ENCODE results near the gene SLC1A2.
"Not testable (repeated sequence)": the region's sequence is repeated elsewhere in the genome, so short reads cannot be mapped to it uniquely, and the experiment has no call there.

The SLC1A2 gene

DNA sequence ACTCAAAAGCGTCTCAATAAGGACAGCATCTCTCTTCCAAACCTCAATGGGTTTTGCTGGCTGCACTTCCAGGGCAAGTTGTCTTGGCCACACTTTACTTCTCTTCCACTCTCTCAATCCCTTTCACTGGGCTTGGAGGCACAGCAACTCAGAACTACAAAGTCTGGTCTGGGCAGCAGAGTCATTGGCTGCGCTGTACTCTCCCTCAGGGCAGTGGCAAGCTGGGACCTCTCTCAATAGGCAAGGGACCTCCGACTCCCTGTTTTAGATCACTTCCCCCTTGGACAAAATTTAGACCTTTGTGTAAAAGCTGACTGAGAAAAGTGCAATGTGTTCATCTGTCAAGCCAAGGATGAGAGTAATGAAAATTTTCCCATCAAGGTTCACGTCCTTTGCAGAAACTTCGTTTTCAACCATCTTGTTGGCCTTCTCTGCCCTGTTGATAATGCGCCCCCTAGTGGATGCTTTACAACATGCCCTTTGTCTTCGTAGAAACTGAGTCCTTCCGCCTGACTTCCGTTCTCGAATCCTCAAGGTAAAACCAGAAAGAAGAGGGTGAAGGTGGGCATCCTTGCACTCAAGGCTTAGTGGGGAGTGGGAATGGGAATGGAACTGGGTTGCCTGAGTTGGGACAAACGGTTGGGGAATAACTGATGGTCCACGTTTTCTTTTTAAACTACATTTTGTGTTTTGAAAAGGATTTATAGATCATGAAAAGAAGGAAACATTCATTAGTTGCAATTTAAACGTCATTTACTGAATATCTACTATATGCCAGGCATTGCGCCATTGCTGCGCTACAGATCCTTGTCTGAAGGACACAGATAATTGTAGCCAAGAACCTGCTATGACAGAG lies 181.3 kb downstream of the SLC1A2 start:
- DNase-seq = peak; percentile 75

DNA sequence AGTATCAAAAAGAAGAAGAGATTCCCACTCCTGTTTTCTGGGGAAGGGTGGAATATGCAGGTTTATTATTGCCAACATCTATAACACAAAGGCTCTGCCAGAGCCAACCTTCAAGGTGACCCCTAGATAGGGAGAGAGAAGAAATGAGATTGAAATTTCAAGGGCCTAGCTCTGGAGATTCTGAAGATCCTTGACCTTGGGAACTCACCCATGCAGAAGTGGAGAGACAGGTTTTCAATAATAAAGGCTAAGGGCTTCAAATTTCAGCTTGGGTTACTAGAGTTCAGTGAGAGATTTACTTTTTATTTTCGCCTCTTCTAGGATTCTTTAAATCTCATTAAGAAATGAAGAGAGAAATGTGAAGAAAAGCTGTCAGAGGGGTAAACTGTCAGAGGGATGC lies 182.0 kb downstream of the SLC1A2 start:
- peak; percentile 37 for DNase-seq

DNA sequence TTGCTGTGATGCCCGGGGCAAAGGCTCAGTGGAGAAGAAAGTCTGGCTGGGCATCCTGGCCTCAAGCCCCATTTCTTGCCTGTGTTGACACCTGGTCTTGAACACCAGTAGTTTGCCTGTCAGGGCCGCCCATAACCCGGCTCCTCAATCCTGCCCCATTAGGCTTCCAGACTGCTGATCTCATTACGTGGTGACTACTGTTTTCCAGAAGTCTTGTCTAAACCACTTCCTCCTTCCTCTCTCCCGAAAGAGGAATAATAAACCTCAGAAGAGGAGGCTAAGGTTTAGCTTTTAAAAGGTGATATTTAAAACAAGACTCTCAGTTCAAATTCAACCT lies 182.7 kb downstream of the SLC1A2 start:
- no peak for DNase-seq

DNA sequence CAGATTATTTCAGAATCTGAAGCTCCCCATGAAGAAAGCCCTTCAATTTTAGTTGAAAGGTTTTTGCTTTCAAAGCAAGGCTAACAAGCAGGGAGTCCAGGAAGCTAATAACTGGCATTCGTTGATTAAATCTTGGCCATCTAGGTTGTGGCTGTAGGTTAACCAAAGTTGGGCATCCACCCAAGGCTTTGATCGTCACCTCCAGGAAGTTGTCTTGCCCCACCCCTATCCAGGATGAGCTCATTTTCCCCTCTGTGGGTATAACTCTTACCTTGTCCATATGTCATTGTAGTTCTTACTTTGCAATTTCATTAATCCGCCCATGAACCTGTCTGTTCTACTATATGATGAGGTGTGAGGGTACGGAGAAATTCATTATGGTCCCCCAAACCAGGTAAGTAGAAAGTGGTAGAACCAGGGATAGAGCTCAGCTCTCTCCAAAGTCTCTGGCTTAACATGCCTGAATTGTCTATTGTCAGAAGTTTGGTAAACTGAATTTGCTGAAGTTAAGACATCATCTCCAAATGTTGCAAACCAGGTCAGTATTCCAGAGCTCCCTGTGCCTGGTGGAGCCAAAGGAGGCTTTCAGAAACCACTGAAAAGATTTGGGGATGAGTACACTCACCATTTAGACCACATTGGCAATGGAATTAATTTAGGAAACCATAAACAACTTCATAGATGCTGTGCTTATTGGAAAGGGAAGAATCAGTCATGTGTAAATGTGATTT lies 183.3 kb downstream of the SLC1A2 start:
- DNase-seq = no peak

DNA sequence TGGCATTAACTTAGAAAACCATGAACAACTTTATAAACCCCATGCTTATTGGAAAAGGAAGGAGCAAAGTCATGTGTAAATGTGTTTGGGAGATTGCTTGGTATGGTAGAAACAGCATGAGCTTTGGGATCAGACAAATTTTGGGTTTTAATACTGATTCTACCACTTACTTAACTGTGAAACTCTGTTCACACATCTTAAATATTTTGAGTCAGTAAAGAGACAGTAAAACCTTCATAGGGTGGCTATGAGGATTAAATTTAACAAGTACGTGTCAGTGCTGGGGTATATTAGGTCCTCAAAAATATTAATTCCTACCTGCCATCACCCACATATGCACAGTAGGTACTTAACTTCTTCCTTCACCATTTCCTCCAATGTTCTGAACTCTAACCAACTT lies 183.9 kb downstream of the SLC1A2 start:
- no peak for DNase-seq

DNA sequence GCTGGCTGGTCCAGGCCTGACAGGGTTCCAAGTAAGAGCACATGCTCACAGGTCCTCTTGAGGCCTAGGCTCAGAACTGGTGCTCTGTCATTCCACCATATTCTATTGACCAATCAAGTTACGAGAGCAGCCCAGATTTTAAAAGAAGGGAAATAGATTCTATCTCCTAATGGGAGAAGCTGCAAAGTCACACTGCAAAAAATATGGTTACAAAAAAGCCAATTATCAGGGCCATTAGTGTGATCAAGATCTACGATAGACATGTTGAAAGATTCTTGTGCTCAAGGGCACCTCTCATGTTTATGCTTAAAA lies 184.2 kb downstream of the SLC1A2 start:
- no peak for DNase-seq

DNA sequence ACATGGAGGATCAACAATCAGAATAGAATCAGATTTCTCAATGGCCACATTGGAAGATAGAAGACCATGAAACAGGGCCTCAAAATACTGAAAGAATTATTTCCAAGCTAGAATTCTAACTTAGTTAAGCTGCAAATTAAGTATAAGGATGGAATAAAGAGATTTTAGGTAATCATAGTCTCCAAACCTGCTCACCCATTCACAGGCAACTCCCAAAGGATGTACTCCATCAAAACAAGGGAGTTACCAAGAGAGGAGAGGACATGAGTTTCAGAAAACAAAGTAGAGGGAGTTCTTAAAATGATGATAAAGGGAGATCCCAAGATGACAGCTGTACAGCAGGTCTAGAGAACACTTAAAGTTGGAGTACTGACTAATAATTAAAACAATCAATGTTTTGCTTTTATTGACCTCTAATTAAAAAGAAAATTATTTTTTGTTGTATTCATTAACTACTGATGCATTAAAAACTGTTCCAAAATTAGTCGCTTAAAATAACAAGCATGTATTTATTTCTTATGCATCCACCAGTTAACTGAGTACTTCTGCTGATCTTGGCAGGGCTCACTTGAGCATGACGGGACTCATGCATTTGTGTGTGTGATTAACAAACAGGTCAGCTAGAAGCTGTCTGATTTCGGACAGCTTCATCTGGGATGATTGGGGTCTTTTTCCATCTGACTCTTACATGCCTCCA lies 184.8 kb downstream of the SLC1A2 start:
- no peak for DNase-seq

DNA sequence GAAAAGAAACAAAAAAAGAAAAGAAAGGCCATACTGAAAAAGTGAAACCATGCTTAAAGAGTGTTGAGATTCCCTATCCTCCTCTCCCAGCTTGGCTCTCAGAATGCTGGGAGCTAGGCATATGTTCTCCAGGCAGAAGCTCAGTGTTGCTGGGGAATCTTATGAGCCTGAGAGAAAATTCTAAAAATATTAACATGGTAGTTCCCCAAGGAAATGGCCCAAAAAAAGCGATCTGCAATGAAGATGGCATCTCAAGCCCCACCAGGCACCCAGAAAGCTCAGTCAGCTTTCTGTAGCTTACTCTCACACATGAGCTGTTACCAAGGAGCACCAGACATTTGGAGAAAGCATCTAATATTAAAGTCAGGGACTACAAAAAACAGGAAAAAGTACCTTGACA lies 185.8 kb downstream of the SLC1A2 start:
- no peak for DNase-seq

DNA sequence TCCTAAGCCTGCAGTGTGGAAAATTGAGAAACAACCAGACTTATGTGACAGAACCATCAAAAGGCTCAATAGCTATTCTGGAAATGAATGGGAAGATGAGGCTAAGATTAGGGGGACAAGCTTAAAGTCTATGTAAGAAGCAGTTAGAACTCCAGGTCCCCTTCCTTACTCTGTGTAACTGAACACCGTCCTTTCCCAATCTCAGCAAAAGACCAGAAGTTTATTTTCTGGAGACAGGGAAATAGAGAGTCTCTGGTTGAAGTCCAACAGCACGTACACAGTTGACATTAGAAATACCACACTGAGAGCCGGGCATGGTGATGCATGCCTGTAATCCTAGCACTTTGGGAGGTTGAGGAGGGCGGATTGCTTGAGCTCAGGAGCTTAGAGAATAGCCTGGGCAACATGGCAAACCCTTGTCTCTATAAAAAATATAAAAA lies 186.4 kb downstream of the SLC1A2 start:
- DNase-seq = no peak

DNA sequence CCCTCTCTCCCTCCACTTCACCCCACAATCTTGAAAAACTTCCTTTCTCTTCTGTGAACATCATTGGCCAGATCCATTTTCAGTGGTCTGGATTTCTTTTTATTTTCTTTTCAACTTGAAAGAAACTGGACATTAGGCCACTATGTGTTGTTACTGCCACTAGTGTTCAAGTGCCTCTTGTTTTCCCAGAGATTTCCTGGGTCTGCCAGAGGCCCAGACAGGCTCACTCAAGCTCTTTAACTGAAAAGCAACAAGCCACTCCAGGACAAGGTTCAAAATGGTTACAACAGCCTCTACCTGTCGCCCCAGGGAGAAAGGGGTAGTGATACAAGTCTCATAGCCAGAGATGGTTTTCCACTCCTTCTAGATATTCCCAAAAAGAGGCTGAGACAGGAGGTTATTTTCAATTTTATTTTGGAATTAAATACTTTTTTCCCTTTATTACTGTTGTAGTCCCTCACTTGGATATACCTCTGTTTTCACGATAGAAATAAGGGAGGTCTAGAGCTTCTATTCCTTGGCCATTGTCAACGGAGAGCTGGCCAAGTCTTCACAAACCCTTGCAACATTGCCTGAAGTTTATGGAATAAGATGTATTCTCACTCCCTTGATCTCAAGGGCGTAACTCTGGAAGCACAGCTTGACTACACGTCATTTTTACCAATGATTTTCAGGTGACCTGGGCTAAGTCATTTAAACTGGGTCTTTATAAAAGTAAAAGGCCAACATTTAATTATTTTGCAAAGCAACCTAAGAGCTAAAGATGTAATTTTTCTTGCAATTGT lies 188.1 kb downstream of the SLC1A2 start:
- no peak for DNase-seq

DNA sequence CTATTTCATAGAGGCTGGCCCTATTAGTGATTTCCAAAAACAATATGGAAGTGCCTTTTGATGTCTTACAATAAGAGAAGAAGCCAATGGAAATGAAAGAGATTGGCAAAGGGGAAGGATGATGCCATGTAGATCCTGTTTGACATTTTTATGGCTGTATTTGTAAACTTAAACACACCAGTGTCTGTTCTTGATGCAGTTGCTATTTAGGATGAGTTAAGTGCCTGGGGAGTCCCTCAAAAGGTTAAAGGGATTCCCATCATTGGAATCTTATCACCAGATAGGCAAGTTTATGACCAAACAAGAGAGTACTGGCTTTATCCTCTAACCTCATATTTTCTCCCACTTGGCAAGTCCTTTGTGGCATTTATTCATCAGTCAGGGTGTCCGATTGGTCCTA lies 189.0 kb downstream of the SLC1A2 start:
- no peak for DNase-seq

DNA sequence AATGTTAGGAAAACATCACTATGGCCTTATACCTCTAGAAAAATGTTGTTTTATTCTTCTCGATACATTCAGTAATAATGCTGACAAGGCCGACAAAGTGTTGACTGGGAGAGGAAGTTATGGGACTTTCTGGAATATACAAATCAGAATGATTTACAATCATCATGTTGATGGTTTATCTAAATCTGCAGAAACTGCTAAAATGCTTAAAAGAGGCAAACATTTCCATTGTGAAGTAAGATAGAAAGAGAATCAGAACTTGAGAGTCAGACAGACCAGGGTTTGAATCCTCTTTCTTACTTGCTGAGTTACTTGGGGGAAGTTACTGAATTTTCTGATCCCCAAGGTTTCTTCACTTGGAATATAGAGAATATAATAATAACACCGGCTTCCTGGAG lies 191.0 kb downstream of the SLC1A2 start:
- DNase-seq = no peak

DNA sequence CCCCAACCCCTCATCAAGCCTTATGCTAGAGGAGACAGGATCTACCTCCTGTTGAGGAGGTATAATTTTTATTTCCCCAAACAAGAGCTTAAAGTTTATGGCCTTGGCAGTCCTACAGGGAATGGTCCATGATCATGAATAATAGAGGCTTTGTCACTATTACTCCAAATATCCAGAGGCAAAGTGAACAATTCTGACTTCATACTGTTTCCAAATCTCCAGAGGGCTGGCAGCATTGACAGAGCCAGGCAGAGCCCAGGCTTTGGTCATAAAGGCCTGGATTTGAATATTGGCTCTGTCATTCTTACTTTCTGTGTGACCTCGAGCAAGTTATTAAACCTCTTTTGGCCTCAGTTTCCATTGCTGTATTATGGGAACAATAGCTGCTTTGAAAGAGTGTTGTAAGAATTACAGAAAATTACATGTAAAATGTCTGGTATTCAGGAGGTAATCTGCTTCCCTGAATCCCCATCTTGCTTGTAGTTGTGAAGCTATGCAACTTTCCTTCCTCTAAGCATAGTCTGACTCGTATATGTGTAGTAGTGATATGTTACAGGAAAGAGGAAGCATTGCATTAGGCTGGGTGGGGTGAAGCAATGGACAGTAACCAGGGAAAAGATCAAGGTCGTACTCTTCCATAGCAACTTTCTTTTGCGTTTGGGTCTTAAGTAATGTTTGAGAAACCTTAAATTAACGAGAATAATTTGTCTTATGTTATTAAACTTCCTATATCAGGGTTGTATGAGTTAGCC lies 191.6 kb downstream of the SLC1A2 start:
- no peak for DNase-seq

DNA sequence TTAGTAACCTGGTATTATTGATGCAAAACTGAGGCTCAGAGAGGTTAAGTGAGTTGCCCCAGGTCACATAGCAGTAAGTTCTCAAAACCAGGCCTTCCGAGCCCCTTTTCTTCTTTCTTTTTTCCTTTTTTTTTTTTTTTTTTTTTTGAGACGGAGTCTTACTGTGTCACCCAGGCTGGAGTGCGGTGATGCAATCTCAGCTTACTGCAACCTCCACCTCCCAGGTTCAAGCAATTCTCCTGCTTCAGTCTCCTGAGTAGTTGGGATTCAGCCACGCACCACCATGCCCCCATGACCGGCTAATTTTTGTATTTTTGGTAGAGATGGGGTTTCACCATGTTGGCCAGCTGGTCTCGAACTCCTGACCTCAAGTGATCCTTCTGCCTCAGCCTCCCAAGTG lies 192.6 kb downstream of the SLC1A2 start:
- not testable (repeated sequence) for DNase-seq

DNA sequence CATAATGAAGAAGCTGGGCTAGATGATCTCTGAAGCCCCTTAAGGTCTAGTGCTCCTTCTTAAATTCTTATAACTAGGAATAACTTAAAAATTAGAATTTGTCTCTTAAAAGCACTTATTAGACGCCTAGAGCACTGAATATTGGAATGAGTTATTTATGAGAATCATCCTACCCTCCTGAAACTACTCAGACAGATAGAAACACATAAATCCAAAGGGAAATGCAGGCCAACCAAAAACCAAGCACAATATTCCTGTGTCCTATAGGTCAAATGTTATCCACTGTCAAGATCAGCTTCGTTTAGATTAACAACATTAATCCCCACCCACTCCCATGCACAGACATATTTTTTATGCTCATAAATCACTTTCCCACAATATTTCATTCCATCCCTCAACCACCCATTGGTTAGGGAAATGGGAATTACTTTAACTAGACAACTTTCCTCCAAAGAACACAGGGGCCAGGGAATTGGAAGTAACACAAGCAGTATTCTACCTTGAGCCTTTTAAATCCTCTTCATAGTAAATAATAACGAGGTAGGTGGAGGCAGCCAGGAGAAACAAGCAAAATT lies 193.3 kb downstream of the SLC1A2 start:
- no peak for DNase-seq

DNA sequence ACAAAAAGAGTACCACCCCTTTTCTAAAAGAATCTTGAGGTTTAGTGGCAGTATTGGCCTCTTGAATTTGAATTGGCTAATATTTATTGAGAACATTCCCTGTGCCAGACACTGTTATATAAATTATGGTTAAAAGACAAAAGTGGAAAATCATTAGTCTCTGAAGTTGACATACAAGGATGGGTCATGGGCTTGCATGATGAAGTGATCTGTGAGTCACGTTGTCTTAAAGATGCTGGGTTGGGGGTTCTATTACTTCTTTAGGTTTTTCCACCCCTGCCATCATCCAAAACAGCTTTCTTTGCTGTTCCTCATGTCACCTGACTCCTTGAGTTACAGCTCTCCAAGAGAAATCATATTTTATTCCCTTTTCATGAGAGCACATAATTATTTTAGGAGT lies 195.4 kb downstream of the SLC1A2 start:
- no peak for DNase-seq

DNA sequence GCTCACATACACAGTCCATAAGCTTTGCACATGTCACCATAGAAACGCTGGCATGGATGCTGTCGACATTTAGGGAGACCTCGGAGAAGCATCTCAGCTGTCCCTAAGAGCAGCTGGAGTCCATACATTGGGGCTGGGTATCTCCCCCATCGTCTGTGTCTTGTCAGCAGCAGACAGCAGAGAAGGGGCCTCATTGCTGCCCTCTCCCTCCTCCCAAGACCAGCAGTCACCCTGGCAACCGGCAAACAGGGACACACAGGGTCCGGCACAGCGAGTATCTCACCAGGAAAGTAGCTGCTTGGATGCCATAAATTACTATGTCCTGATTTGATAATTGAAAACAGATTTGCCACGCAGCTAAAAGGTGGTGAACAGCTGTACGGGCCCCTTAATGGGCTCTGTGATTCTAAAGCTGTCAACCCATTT lies 196.0 kb downstream of the SLC1A2 start:
- peak; percentile 94 for DNase-seq

DNA sequence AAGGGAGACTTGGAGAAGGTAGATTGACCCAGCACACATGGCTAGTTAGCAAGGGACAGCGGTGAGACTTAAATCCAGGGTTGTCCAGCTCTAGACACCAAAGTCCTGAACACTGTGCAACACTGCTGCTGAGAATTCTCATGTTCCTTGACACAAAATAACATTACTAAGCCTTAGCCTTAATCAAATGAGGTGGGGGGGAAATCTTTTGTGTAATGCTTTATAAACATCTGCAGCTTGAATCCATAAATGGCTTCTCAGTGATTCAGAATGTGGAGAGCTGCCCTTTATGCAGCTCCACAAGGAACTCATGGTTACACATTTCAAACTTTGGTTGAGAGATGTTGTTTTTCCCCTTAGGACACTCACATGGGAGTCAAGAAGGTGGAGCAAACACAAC lies 200.4 kb downstream of the SLC1A2 start:
- DNase-seq = no peak

DNA sequence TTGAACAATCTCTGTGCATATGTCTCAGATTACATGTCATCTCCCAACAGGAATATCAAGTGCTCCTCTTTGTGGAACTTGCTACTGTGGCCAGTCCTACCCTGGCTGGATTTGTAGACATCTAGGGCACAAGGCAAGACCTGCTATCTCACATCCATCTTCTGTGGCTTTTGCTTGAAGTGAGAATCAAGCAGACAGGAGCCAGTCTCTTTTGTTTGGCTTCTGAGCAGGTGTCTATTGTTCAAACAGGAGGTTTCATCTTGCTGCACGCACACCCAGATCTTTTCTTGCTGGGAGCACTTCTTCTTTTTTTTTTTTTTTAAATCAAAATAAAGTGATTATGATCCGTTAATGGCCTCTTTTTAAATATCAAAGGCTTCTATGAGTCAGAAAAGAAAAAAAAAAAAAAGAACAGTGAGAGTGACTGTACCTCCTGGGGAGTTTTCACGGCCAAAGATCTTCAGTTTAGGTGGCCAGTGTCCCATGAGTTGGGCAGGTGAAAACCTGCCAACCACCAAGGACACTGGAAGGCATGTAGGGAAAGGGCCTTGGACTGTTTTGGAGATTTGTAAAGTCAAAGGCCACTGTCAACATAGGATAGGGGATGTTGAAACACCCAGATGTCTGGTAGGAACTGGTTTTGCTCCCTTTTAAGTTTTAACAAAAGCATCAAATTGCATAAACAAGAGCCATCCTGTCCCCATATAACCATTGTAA lies 202.2 kb downstream of the SLC1A2 start:
- no peak for DNase-seq

DNA sequence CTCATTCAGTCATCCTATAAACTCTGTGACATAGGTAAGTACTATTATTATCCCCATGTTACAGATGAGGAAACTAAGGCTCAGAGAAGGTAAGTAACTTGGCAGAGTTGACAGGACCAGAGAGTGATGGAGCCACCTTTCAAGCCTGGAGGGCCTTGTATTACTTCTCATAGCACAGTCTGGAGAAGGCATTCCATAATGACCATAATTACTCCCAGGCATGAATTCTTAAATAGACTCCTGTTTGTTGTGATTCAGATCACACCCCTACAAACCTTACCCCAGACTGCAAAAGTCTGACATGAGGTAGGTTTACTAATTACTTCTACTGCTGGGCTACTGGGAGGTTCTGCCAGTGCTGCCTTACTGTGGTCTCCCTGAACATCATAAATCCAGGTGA lies 203.4 kb downstream of the SLC1A2 start:
- DNase-seq = no peak

DNA sequence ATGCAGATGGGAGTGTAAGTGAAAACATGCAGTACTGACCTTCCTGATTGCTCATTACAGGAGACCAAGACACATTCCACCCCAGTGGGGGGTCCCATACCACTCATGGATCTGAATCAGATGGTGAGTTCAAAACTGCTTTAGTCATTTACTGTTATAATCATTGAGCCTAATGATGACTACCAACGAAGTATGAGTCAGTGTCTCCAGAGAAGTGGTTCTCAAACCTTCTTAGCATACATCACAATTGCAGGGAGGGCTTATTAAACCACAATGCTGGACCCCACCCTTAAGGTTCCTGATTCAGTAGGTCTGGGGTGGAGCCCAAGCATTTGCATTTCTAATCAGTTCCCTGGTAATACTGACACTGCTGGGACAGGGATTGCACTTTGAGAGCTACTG lies 204.6 kb downstream of the SLC1A2 start:
- peak; percentile 65 for DNase-seq

Data from eye (tissue), 1 donor.